ENCODE measurements around the gene SMC5. TPM values are rescaled to one million over a fixed set of nuclear protein-coding genes. Genes with fewer than 3 reads are reported as not detected.

SMC5 gene
- total RNA-seq, 2 experiments from 2014 or later: 36.2 to 38.8 TPM

DNA sequence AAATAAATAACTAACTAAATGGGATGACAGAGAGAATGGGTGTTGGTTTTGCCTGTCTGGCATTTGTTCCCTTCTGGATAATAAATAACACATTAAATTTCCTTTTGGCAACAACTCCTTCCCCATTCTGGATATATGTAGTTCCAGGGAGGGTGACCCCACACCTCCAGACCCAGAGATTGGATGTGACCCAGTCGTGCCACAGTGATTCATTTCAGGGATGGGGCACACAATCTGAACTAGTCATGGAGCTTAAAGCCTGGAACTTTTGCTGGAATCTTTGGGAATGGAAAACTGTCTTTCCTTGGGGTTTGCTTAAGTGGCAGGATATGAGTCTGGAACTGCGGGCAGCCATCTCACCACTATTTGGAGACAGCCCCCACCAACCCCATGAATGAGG, 144.4 kb downstream of the SMC5 start:
- no peaks in the 10 kb centered on the region for H3K9me3 Mint-ChIP-seq
- no peak overlapping the region for H3K4me3 Mint-ChIP-seq
- peaks cover 69% of the 10 kb centered on the region for H3K4me1 Mint-ChIP-seq
- no peak for DNase-seq
- CTCF ChIA-PET: no interaction called here
- no peak overlapping the region for H3K27ac Mint-ChIP-seq
- H3K27me3 Mint-ChIP-seq: no peaks in the 10 kb centered on the region
- POLR2A ChIA-PET: interaction anchor here (1.1 to 7.5 kb wide), 4 partner anchors 9 to 73 kb away, joined by 3 to 65 read pairs (median 32); partner anchors contain the start of gene KLF9
- H3K36me3 Mint-ChIP-seq (ENCODE audit: low read depth): peaks cover 3% of the 10 kb centered on the region

DNA sequence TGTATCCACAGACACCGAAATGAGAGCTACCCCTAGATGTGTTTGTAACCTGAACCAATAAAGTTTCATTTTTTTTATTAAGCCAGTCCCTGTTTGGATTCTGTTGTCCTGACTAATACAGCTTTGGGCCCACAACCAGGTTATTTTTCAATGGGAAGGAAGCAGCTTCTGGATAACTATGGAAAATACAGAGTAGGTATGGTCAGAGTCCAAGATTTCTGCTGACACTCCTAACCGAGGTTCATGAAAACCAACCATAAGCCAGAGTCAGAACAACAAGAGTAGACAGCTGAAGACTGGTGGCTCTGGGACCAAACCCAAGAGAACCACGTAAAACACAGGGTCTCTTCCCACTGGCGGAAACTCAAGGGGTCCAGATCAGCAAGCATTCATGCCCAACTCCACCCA, 144.8 kb downstream of the SMC5 start:
- peaks cover 66% of the 10 kb centered on the region for H3K4me1 Mint-ChIP-seq
- POLR2A ChIA-PET: interaction anchor here (1.1 to 7.5 kb wide), 4 partner anchors 9 to 73 kb away, joined by 3 to 65 read pairs (median 32); partner anchors contain the start of gene KLF9
- no peak overlapping the region for H3K27ac Mint-ChIP-seq
- CTCF ChIA-PET: interaction anchor here (1.9 kb wide), 1 partner anchor 13 kb away, joined by 9 read pairs; no protein-coding TSS in a partner anchor
- H3K9me3 Mint-ChIP-seq: no peaks in the 10 kb centered on the region
- H3K4me3 Mint-ChIP-seq: no peak overlapping the region
- DNase-seq: no peak
- H3K27me3 Mint-ChIP-seq: no peaks in the 10 kb centered on the region
- peaks cover 3% of the 10 kb centered on the region for H3K36me3 Mint-ChIP-seq (ENCODE audit: low read depth)

DNA sequence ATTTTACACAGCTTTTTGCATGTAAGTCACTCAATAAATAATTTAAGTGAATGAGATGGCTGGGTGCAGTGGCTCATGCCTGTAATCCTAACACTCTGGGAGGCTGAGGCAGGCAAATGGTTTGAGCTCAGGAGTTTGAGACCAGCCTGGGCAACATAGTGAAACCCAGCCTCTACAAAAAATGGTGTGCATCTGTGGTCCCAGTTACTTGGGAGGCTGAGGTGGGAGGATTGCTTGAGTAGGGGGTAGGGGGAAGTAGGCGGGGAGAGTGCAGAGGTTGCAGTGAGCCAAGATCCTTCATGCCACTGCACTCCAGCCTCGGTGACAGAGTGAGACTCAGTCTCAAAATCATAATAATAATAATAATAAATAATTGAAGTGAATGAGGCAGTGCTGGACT, 145.5 kb downstream of the SMC5 start:
- ChIA-PET CTCF (interaction anchor here (1.0 to 1.9 kb wide), 2 partner anchors 13 to 56 kb away, joined by 3 to 9 read pairs; no protein-coding TSS in a partner anchor), POLR2A (interaction anchor here (1.1 to 7.5 kb wide), 5 partner anchors 8 to 126 kb away, joined by 3 to 65 read pairs (median 3); partner anchors contain the start of gene KLF9)

More for the DNA sequence above, 145.5 kb downstream of the SMC5 start:
- DNase-seq: no peak
- Mint-ChIP-seq H3K27me3 (no peaks in the 10 kb centered on the region), H3K4me1 (peaks cover 61% of the 10 kb centered on the region), H3K4me3 (no peak overlapping the region), H3K27ac (no peak overlapping the region), H3K36me3 (ENCODE audit: low read depth) (peaks cover 3% of the 10 kb centered on the region), H3K9me3 (no peaks in the 10 kb centered on the region)

Other genes with a start within 250 kb of the SMC5 start
- gene MAMDC2, start 215.1 kb upstream of the SMC5 start, total RNA-seq: under 1 TPM in 1 of 2 experiments, not detected in 1; 0.05 TPM
- 10 to 100 TPM; 19.2 to 19.6 TPM for gene KLF9, start 155.7 kb downstream of the SMC5 start, total RNA-seq

All from activated CD4-positive, alpha-beta memory T cell treated with anti-CD3 and anti-CD28 coated beads, Interleukin-2, amount 10 ng/mL, durations not matched to agents 7 days and 5 days (primary cell).